HG03097 (cell line): ENCODE measurements around the gene APC.

Experiments
- ATAC-seq: cut with Tn5 transposase; IDR thresholded peaks from one replicate; pipeline ENCODE4 v1.9.1; 2021; ENCODE audit not compliant: unreplicated experiment, low FRiP score

APC gene

DNA sequence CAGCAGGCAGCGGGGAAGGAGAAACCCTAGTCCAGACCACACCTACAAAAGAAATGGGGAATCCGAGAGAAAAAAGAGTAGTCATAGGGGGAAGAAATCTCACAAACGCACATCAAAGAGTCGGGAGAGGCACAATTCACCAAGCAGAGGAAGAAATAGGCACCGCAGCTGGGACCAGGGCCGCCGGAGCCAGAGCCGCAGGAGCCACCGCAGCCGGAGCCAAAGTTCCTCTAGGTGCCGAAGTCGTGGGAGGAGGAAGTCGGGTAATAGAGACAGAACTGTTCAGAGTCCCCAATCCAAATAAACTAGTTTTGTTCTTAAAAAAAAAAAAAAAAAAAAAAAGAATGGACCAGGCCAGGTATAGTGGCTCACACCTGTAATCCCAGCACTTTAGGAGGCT lies 155.1 kb downstream of the APC start:
- ATAC-seq: no peak

GRCh38 chr5:112895682-112896081 lies 158.0 kb downstream of the APC start:
- no peak for ATAC-seq
